ENCODE measurements around the gene SSU72. TPM values are rescaled to one million over a fixed set of nuclear protein-coding genes. Genes with fewer than 3 reads are reported as not detected.
"Not testable (repeated sequence)": the region's sequence is repeated elsewhere in the genome, so short reads cannot be mapped to it uniquely, and the experiment has no call there.

Gene SSU72
- total RNA-seq, 4 donors from 2014 or later: 96.4 to 163 (median 123) TPM

DNA sequence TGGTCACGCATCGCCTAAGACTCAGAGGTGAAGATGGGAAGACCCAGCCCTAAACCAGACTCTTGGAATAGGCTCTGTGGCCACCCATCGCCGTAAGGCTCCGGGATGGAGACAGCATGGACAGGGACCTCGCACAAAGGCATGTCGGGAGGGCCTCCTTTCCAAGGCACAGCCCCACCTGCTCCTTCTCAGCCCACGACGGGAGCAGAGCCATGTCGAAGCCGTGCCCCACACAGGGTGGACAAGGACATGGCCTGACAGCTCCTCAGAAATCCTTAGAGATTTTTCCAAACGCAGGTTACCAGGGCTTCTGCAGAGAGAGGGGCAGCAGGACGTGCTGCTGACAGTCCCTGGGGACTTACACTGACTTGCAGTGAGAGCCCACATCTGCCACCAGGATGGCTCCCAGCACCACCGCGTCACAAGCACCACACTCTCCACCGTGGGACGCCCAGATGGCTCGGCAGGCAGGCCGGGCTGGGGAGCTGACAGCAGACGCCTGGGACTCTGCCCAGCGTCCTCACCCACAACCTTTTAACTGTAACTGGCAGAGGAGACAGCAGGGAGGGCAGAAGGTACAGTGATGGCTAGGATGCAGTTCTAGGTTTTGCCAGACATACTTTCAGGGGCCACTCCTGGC lies 12.0 kb downstream of the SSU72 start:
- 84 to 89% methylated on average over 18 to 21 of the region's 21 CpGs for WGBS, 2 donors
- intact Hi-C loops (cut with DNase I; ENCODE audit: low total_unique reads): no loop called here
- no peak overlapping the region for H3K4me3 ChIP-seq (ENCODE audit: low read depth, poor library complexity, severe bottlenecking)
- DNase-seq (ENCODE audit: low spot score in 2 of 2): no peak
- TF ChIP-seq, protein P1, sequence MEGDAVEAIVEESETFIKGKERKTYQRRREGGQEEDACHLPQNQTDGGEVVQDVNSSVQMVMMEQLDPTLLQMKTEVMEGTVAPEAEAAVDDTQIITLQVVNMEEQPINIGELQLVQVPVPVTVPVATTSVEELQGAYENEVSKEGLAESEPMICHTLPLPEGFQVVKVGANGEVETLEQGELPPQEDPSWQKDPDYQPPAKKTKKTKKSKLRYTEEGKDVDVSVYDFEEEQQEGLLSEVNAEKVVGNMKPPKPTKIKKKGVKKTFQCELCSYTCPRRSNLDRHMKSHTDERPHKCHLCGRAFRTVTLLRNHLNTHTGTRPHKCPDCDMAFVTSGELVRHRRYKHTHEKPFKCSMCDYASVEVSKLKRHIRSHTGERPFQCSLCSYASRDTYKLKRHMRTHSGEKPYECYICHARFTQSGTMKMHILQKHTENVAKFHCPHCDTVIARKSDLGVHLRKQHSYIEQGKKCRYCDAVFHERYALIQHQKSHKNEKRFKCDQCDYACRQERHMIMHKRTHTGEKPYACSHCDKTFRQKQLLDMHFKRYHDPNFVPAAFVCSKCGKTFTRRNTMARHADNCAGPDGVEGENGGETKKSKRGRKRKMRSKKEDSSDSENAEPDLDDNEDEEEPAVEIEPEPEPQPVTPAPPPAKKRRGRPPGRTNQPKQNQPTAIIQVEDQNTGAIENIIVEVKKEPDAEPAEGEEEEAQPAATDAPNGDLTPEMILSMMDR (IDR thresholded peaks at IDR 0.05): no peak
- TF ChIP-seq POLR2A (IDR thresholded peaks at IDR 0.05): no peak

DNA sequence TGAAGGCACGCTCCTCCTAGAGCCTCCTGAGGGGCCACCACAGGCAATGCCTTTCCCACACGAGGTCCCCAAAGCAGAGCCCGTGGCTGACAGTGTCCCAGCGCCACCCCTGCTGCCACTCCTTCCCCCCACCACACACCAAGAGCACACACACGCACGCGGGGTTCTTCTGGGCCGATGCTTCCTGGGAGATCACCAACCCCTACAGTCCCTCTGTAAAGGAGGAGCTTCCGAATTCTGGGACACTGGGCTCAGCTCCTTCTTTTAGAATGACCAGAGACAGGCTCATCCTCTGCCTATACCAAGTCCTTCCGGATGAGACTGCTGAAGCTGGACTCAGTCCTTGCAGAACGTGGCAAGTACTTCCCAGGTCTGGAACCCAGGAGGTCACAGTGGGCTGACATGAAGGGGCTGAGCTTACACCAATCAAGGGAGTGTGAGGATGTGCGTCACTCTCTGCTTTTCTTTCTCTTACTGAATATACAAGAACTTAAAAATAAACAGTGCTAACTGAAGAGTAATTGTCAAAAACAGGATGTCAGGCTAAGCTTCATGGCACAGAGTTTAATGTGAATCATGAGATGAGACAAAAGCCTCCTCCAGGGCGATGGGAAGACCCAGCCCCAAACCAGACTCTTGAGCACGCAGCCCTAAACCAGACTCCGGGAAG lies 12.7 kb downstream of the SSU72 start:
- H3K4me3 ChIP-seq (ENCODE audit: low read depth, poor library complexity, severe bottlenecking): no peak overlapping the region
- no peak for DNase-seq (ENCODE audit: low spot score in 2 of 2)
- WGBS, 2 donors: 91 to 93% methylated on average over 15 of the region's 15 CpGs
- TF ChIP-seq, protein P1 (IDR thresholded peaks at IDR 0.05): no peak
- no peak for TF ChIP-seq POLR2A (IDR thresholded peaks at IDR 0.05)
- intact Hi-C loops (cut with DNase I; ENCODE audit: low total_unique reads): no loop called here

DNA sequence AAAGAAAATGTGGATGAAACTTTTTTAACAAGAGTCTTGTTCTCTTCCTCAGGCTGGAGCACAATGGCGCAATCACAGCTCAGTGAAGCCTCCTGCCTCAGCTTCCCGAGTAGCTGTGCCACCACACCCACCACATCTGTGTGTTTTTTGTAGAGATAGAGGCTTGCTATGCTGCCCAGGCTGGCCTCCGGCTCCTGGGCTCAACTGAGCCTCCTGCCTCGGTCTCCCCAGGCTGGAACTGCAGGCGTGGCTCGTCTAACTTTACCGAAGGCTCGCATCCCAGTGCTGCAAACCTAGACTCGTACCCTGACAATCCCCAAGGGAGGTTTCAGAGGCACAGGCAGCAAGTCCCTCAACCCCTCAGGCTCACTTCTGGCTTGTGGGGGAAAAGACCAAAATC lies 14.5 kb downstream of the SSU72 start:
- H3K4me3 ChIP-seq (ENCODE audit: low read depth, poor library complexity, severe bottlenecking): no peak overlapping the region
- intact Hi-C loops (cut with DNase I; ENCODE audit: low total_unique reads): no loop called here
- no peak for DNase-seq (ENCODE audit: low spot score in 2 of 2)
- WGBS, 2 donors: 87 to 91% methylated on average over 9 of the region's 9 CpGs
- TF ChIP-seq, protein P1 (IDR thresholded peaks at IDR 0.05): no peak
- no peak for TF ChIP-seq POLR2A (IDR thresholded peaks at IDR 0.05)

DNA sequence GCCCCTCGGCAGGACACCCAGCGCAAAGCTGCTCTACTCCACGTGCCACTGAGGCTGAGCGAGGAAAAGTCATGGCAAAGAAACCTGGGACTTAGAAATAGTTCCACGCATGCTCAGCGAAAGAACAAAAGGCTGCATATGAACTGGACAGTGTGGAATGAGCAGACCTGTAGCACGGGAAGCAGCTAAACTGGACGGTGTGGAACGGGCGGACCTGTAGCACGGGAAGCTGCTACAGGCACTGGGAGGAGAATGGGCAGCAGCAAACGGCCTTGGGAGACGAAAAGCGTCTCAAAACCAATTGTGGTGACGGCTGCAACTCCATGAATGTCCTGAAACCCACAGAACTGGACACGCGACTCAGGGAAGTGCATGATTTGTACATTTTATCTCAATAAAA lies 15.6 kb downstream of the SSU72 start:
- no peak for DNase-seq (ENCODE audit: low spot score in 2 of 2)
- intact Hi-C loops (cut with DNase I; ENCODE audit: low total_unique reads): no loop called here
- WGBS, 2 donors: 74 to 81% methylated on average over 17 of the region's 17 CpGs
- H3K4me3 ChIP-seq (ENCODE audit: low read depth, poor library complexity, severe bottlenecking): no peak overlapping the region
- no peak for TF ChIP-seq POLR2A (IDR thresholded peaks at IDR 0.05)
- TF ChIP-seq, protein P1 (IDR thresholded peaks at IDR 0.05): no peak

DNA sequence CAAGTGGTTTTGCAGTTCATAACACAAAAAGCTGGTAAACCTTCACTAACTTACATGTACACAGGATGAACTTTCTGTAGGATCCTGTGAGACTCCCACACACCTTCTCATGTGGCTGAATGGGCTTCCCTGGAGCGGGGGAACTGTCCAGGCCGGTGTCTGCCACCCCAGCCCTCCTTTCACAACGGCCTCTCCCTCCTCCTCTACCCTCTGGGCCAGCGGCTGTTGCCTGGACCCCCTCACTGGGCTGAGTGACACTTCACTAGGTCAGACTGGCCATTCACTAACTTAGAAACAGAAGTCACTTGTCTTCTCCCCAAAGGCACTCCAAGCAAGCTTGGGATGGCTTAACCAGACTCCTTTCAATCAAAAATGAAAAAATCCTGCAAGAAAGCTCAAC lies 16.1 kb downstream of the SSU72 start:
- TF ChIP-seq, protein P1 (IDR thresholded peaks at IDR 0.05): no peak
- no peak for TF ChIP-seq POLR2A (IDR thresholded peaks at IDR 0.05)
- no peak for DNase-seq (ENCODE audit: low spot score in 2 of 2)
- intact Hi-C loops (cut with DNase I; ENCODE audit: low total_unique reads): no loop called here
- no peak overlapping the region for H3K4me3 ChIP-seq (ENCODE audit: low read depth, poor library complexity, severe bottlenecking)
- 57 to 90% methylated on average over 4 of the region's 4 CpGs for WGBS, 2 donors

DNA sequence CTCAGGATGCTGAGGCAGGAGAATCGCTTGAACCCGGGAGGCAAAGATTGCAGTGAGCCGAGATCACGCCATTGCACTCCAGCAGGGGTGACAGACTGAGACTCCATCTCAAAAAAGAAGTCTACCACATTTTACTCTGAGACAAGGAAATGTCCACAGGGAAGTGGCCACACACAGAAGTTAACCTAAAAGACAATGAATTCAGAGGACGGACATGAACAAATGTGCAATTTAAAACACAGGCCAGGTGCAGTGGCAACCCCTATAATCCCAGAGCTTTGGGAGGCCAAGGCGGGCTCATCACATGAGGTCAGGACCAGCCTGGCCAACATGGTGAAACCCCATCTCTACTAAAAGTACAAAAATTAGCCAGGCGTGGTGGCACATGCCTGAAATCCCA lies 17.0 kb downstream of the SSU72 start:
- intact Hi-C loops (cut with DNase I; ENCODE audit: low total_unique reads); DNase-seq (ENCODE audit: low spot score in 2 of 2); H3K4me3 ChIP-seq (ENCODE audit: low read depth, poor library complexity, severe bottlenecking): not testable (repeated sequence)
- WGBS, 2 donors: 86 to 92% methylated on average over 7 of the region's 7 CpGs

DNA sequence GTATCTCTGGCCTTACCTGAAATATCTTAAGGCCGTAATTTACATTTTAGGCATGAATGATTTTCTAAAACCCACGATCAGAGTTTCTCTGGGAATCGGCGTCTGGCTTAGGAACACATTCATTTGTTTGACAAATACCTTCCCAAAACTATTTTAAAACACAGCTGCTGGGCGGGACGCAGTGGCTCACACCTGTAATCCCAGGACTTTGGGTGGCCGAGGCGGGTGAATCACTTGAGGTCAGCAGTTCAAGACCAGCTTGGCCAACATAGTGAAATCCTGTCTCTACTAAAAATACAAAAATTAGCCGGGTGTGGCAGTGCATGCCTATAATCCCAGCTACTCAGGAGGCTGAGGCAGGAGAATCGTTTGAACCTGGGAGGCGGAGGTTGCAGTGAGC lies 17.7 kb downstream of the SSU72 start:
- H3K4me3 ChIP-seq (ENCODE audit: low read depth, poor library complexity, severe bottlenecking); intact Hi-C loops (cut with DNase I; ENCODE audit: low total_unique reads); DNase-seq (ENCODE audit: low spot score in 2 of 2): not testable (repeated sequence)
- 93 to 94% methylated on average over 11 of the region's 11 CpGs for WGBS, 2 donors
